ENCODE results near the gene EWSR1.
"Not testable (repeated sequence)": the region's sequence is repeated elsewhere in the genome, so short reads cannot be mapped to it uniquely, and the experiment has no call there.

EWSR1 gene, protein sequence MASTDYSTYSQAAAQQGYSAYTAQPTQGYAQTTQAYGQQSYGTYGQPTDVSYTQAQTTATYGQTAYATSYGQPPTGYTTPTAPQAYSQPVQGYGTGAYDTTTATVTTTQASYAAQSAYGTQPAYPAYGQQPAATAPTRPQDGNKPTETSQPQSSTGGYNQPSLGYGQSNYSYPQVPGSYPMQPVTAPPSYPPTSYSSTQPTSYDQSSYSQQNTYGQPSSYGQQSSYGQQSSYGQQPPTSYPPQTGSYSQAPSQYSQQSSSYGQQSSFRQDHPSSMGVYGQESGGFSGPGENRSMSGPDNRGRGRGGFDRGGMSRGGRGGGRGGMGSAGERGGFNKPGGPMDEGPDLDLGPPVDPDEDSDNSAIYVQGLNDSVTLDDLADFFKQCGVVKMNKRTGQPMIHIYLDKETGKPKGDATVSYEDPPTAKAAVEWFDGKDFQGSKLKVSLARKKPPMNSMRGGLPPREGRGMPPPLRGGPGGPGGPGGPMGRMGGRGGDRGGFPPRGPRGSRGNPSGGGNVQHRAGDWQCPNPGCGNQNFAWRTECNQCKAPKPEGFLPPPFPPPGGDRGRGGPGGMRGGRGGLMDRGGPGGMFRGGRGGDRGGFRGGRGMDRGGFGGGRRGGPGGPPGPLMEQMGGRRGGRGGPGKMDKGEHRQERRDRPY

DNA sequence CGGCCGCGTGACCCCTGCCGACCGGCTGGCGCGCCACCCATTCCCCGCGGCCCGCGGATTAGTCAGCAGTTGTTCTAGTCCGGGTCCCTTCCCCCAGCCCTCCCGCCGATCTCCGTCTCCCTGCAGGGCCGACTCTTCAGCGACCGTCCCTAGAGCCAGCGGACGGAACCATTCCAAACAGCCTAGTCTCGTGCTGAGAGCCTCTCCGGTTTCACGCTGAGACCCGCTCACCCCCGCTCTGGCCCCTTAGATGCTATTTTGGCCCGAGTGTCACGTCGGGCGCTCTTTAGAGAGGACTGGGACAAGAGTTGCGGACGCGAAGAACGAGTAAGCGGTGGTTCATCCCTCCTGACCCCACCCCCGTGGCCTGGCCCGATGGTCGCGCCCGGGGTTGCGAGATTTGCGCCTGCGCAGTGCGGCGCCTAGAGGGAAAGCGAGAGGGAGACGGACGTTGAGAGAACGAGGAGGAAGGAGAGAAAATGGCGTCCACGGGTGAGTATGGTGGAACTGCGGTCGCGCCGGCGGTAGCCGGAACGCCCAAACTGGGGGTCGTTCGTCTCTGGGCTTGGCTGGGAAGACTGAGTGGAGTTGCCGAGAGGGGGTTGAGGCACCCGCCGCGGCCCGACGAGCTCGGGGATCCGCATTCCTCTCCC lies at the start of gene EWSR1, which contains the start of gene RHBDD3:
Gene EWSR1 (plus strand): TSS at position 411 of the 653 bp plus-strand sequence. CDS start 69 bp downstream, at position 480.
Gene RHBDD3 (minus strand): TSS at position 124 of the 653 bp plus-strand sequence. CDS start 2,355 bp downstream, outside the sequence.
- peak; percentile 94 for DNase-seq (ENCODE audit: low read depth)

DNA sequence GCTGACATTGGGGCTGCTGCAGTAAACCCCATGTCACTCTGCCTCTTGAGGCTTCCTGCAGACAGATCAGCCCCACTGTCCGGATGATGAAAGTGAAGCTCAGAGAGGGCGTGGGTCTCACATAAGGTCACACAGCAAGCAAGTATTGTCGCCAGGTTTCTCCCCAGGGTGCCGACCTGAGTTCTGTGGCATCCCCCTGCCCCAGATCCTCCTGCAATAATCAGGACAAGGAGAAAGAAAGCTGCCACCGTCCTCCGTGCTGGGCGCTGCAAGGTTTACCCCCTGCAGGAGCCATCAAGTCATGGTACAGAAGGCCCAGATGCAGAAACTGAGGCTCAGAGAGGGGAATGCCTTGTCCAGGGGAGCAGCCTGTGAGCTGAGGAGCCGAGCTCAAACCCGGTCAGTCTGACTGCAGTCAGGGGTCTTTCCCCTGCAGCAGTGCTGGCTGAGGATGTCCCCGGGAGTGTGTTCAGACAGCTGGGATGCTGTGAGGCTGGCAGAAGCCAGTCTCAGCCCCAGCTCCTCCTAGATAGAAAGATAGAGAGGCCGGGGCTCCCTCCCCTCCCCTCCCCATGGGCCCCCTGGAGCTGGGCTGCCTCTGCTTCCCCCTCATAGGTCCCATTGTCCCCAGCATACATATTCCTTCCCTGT lies 49.2 kb upstream of the EWSR1 start:
- no peak for DNase-seq (ENCODE audit: low read depth)

DNA sequence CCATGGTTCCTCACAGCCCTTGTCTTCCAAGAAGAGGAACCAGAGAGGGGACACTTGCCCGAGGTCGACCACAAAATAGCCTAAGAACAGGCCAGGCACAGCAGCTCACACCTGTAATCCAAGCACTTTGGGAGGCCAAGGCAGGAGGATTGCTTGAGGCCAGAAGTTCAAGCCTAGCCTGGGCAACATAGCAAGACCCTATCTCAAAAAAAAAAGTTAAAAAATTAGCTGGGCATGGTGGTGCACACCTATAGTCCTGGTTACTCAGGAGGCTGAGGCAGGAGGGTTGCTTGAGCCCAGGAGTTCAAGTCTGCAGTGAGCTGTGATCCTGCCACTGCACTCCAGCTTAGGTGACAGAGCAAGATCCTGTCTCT lies 48.7 kb upstream of the EWSR1 start:
- not testable (repeated sequence) for DNase-seq (ENCODE audit: low read depth)

DNA sequence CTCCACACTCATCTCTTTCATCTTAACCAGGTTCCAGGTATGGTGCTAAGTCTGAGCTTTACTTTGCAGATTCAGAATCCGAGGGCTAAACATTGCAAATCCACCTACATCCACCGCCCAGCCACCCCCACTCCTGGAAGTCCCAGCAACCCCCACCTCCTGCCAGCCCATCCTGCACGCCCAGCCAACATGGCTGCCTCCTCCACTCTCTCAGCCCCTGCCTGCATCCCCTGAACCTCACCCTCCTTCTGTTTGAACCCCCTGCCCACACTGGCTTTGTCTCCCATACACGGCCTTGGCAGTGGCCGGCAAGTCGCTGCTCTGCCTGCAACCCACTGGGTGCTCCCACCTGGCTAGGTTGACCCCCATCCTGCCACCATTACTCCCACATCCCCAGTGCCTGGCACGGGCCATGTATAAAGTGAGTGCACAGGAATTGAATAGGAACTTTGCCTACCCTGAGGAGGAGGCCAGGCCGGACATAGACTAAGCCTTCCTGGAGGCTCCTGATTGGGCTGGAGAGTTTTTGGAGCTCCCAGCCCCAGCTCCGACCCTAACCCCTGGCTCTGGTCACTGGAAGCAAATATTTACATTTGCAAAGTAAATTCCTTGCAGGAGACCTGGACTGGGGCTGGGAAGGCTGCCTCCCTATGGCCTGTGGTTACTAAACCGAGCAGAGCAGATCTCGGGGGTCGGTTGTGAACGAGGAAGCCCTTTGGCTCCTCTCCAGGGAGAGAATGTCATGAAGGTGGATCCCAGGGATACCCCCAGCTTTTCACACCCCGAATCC lies 48.0 kb upstream of the EWSR1 start:
- no peak for DNase-seq (ENCODE audit: low read depth)

DNA sequence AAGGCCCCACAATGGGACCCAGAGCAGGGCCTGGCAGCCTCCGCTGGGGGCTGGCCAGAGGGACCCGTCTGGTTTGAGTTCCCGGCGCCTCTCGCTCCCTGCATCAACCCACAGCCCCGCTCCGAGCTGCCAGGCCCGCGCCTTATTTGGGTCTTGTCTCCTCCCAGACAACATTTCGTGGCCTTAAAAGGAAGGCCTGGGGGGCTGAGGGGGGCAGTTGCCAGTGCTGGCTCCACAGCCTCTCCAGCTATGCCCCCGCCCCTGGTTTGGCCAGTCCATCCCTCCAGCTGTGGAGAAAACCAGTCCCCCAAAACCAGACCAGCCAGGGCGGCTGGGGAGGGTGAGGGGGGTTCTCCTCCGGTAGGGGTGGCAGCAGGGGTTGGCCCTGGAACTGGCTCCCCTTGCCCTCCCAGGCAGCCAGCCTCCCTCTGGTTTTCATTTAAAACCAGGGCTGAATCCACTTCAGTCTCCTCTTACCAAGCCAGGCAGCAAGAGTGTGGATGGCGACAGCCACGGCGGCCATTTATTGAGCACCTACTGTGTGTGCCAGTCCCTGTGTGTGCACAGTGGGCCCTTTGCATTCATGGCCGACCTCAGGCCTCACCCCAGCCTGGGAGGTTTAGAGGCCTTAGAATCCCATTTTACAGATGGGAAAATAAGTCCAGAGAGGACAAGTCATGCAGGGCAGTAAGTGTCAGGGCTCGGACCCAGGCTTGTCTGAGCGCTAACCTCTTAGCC lies 43.8 kb upstream of the EWSR1 start:
- no peak for DNase-seq (ENCODE audit: low read depth)

DNA sequence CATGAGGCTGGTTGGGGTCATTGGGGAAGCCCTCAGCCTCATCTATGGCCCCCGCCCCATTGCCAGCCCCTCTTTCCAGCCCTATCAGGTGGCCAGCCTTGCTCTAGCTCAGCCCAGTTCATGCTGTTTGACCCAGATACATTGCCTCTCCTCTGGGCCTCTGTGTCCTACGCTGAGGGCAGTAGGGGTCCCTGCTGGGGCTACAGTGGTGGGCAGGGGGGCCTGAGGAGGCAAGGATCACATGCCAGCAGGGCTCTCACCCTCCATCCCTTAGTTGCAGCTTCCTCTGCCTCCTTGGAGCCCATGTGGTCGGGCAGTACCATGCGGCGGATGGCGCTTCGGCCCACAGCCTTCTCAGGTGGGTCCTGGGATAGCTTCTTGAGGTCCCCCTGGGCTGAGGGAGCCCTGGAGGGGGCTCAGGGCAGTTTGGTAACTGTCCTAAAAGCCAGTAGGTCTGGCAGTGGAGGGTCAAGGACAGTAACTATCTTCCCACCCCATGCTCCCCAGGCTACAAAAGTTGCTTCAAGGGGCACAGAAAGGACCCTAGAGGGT lies 43.1 kb upstream of the EWSR1 start:
- no peak for DNase-seq (ENCODE audit: low read depth)

DNA sequence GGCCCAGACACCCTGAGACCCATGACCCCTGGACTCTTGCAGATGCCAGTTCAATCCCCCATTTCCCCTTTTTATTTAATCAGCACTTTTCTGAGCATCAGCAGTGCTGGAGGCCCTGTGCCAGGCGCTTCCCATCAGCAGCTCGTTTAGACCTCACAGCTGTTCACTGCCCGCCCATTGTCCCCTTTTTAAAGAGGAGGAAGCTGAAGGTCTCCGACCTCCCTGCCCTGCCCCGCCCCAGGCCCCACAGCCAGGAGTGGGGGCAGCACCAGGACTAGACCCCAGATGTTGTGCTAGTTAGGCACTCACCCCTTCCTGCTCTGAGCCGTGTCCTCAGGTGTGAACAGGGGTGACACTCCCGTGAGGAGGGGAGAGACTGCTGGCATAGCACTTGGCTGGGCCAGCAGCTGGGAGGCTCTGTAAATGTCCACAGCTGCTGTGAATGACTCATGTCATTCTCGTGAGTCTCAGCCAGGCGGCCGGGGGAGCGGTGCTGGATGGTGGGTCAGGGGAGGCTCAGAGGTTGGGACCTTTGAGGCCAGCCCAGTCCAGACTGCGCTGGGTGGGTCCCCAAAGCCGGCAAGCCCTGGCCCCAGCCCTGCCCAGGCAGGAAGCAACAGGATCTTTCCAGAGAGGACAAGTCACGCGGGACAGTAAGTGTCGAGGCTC lies 42.5 kb upstream of the EWSR1 start:
- no peak for DNase-seq (ENCODE audit: low read depth)

DNA sequence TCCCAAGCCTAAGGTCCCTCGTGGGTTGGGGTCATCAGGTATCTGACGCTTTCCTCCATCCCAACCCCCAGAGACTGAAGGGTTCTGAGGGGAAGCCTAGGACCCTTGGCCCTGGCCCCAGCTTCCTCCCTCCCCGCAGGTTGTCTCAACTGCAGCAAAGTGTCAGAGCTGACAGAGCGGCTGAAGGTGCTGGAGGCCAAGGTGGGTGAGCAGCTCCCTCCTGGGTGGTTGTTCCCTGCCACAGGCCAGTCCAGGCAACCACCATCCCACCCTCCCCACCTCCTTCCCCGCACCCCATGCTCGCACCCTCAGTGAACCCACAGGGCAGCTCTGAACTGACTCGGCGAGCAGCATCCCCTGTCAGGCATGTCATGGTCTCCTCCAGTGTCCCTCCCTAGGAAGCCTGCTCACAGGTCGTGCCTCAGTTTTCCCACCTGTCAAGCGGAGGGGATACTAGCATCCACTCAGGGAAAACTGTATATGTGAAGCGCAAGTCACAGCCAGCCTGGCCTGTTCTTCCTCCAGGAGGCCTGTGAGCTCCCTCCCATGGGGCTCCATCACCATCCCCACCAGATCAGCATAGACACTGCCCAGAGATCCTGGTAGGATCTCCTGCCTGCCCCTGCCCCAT lies 41.6 kb upstream of the EWSR1 start:
- DNase-seq (ENCODE audit: low read depth) = no peak

DNA sequence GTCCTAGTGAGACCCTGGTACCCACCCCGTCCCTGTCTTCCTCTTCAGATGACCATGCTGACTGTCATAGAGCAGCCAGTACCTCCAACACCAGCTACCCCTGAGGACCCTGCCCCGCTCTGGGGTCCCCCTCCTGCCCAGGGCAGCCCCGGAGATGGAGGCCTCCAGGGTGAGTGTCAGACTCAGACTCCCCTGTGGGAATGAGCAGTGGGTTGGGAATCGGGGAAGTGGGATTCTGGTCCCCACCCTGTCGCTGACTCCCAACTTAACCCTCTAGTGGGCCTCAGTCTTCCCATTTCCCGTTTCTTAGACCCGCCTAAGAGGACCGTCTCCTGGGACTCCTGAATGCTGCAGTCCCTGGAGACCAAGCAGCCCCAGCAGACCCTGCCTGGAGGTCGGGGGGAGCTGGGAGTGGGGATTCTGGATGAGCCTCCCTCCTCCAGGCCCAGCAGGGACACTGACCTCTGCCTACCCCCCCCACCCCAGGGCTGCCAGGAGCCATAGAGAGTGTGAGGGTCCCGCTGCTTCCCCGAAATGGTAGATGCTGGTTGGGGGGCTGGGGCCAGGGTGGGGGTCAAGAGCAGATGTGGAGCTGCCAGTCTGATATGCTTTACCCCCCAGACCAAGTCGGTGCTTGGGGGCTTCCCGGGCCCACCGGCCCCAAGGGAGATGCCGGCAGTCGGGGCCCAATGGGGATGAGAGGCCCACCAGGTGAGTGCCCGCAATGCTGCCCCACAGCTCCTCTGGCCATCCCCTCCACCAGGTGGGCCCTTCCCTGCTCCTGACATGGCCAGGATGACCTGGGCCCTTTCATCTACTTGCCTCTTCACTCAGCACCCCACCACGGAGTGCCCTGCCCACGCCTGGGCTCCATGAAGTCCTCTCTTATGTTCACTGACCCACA lies 36.8 kb upstream of the EWSR1 start:
- DNase-seq (ENCODE audit: low read depth) = no peak

DNA sequence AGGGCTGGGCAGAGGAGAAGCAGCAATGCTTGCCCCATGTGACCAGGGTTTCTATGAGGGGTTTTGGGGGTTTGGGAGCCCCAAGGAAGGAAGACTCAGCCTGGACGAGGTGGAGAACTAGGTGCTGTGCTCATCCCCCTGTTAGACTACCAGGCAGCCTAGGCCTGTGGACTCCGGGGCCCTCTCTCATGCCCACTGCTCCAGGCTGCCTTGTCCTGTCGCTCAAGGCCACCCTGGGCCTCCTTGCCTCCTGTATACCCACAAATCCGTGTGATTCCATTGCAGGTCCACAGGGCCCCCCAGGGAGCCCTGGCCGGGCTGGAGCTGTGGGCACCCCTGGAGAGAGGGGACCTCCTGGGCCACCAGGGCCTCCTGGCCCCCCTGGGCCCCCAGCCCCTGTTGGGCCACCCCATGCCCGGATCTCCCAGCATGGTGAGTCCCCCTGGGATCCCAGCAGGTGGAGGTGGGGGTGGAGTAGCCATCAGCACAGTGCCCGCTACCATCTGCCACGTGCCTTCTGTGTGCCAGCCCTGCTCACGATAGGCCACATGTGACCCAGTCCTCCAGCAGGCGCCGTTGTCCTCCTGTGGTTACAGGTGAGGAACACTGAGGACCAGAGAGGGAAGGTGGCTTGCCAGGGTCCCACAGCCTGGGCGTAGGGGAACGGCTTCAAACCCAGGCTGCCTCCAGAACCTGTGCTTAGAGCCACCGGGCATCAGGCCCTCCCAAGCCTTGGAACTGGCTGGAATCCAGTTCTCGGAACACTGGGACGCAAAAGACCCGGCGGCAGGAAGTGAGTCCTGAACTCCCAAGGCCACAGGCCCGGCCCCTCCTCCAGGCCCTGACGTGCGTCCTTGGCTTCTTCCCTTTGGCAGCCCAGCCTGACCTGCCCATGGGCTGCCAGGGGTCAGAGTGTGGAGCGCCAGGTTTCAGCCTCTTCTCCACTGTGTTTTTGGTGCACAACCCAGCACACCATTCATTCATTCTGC lies 35.8 kb upstream of the EWSR1 start:
- DNase-seq (ENCODE audit: low read depth) = no peak

DNA sequence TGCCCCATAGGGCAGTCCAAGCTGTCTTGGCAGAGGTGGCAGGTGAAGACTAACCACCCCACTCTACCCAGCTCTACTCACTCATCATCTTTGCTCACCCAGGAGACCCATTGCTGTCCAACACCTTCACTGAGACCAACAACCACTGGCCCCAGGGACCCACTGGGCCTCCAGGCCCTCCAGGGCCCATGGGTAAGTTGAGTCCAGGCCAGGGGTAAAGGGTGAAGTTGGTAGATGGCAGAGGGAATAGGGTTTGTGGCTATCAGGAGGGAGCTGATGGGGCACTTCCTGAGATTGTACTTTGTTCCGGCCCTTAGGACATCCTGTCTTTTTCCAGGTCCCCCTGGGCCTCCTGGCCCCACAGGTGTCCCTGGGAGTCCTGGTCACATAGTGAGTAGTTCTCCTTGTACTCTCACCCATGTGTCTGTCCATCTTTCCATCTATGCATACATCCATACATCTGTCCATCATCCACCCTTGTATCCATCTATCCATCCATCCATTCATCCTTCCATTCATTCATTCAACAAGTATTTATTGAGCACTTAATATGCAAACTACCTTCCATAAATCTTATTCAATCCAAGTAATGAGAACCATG lies 34.7 kb upstream of the EWSR1 start:
- no peak for DNase-seq (ENCODE audit: low read depth)

DNA sequence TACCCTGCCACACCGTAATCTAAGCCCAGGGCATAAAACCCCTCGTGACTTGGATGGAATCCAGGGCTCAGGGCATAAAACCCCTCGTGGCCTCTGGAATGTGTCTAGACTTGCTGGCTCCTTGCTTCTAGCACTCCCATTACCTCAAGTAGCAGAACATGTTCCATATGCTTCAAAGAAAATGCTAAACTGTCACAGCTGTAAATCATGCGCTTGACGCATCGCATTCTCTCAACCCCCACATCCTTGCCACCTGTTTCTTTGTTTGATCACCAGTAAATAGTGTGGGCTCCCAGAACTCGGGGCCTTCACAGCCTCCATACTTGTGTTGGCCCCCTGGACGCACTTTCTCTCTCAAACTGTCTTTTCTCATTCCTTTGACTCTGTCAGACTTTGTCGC lies 27.6 kb upstream of the EWSR1 start:
- not testable (repeated sequence) for DNase-seq (ENCODE audit: low read depth)

DNA sequence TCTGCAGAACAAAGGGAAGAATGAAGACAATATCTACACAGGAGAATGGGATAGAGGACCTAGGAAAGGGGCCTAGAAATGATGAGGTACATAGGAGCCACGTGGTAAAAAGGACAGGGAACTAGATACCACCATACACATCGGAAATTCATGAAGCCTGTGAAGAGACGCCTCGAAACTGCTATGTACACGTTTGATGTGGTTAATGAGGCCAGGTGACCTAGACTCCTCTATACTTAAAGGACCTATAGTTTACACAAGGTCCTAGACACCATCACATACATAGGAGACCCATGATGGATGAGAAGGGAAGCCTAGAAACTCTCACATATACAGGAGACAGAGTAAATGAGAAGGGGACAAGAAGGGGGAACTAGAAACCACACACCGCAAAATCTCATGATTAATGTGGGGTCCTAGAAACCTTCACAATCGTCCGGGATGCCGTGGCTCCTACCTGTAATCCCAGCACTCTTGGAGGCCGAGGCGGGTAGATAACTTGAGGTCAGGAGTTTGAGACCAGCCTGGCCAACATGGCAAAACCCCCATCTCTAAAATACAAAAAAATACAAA lies 24.1 kb upstream of the EWSR1 start:
- DNase-seq (ENCODE audit: low read depth) = no peak

DNA sequence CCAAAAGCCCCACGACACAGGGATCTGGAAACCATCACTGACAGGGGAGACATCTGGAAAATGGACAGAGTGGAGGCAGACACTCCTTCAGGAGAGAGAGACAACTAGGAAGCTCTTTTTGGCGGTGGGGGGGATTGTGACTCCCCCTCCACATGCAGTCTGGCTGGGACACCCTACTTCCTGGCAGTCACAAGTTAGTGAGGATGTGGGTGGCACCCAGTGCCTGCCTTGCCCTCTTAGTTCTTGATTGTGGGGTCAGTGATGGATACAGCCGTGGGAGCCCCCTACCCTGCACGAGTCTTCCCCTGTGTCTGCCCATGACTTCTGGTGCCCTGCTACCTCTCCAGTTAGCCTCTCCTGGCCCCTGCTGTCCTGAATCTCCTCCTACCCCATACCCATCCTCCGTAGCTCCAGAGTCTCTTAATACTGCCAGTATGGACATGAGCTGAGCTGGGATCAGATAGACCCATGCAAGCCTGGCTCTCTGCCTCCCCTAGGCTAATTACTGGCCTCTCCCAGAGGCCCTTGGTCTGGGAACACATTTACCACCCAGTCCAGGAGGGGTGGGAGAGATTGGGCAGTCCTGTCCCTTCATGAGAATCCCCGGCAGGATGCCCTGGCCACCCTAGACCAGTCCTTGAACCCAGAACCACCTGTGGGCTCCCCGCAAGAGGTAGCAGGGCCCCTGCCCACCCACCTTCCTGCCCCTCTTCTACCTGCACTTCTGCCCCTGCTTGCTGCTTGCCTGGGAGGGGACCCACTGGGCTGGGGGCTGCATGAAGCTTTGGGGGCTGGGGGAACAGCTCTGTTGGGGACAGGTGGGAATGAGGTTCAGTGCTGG lies 23.1 kb upstream of the EWSR1 start:
- no peak for DNase-seq (ENCODE audit: low read depth)

DNA sequence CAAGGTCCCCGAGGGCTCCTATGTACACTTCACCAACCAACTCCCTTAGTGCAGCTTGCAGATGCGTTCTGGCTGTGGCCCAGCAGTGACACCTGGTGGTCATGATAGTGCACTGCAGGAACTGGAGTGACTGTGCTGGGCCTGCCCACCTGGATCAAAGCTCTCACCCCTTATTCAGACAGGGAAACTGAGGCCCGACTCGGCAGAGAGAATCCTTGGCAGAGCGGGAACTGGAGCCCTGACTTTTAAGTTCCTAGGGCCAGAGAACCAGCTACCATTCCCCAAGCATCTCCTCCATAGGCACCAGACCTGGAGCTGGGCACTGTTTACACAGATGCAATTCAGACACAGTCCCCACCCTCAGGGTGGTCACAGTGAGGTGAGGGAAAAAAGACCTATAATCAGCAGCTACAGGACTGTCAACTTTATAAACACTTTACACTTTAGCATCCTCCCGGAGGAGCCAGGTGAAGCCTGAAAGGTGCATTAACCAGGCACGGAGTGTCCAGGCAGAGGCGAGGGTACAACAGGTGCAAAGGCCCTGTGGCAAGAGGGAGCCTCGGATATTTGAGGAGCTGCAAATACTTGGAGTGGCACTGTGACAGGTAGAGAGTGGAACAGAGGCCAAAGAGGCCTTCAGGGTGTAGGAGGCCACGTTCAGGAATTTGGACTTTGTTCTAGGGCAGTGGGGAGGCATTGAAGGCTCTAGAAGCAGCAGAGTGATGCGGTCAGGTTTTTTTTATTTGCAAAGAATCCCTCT lies 22.3 kb upstream of the EWSR1 start:
- DNase-seq (ENCODE audit: low read depth) = peak; percentile 56

Measured in activated T-cell treated with anti-CD3 and anti-CD28 coated beads for 48 hours (primary cell).